ENCODE results near the gene SENP3. TPM values are rescaled to one million over a fixed set of nuclear protein-coding genes. Genes with fewer than 3 reads are reported as not detected.
"Not testable (repeated sequence)": the region's sequence is repeated elsewhere in the genome, so short reads cannot be mapped to it uniquely, and the experiment has no call there.

SENP3 gene
- total RNA-seq, 1 experiment from 2014 or later = 101 TPM

- H3K4me1 ChIP-seq (replicated peaks) = peaks cover 19% of the 10 kb centered on the region
Measured at GRCh38 chr17:7589204-7589868, 27.6 kb downstream of the SENP3 start.

GRCh38 chr17:7589891-7590691, 28.4 kb downstream of the SENP3 start, which contains the start of gene SOX15:
SOX15 (minus strand) TSS chr17:7590094; CDS start chr17:7589676, 418 bp downstream.
- no peak for DNase-seq (ENCODE audit: low read depth in 1 of 2, low spot score in 2 of 2)
- H3K27ac ChIP-seq = no peak within 1 kb of the TSS

More at GRCh38 chr17:7589204-7589868, 27.6 kb downstream of the SENP3 start:
- H3K4me3 ChIP-seq = no peak overlapping the region
- H3K27ac ChIP-seq = no peak overlapping the region
- DNase-seq (ENCODE audit: low read depth in 1 of 2, low spot score in 2 of 2) = no peak
- H3K27me3 ChIP-seq (replicated peaks) = no peaks in the 10 kb centered on the region
- H3K36me3 ChIP-seq = peaks cover 76% of the 10 kb centered on the region
- H3K9me3 ChIP-seq (replicated peaks) = no peaks in the 10 kb centered on the region

GRCh38 chr17:7590743-7591142, 29.0 kb downstream of the SENP3 start:
- H3K36me3 ChIP-seq = peaks cover 87% of the 10 kb centered on the region
- peaks cover 10% of the 10 kb centered on the region for H3K4me1 ChIP-seq (replicated peaks)
- H3K27ac ChIP-seq = no peak overlapping the region
- DNase-seq (ENCODE audit: low read depth in 1 of 2, low spot score in 2 of 2) = no peak
- H3K27me3 ChIP-seq (replicated peaks) = no peaks in the 10 kb centered on the region
- no peaks in the 10 kb centered on the region for H3K9me3 ChIP-seq (replicated peaks)
- no peak overlapping the region for H3K4me3 ChIP-seq

More at GRCh38 chr17:7589891-7590691, 28.4 kb downstream of the SENP3 start, which contains the start of gene SOX15:
- H3K36me3 ChIP-seq = peaks cover 83% of the 10 kb centered on the region
- H3K27me3 ChIP-seq (replicated peaks) = no peaks in the 10 kb centered on the region
- H3K4me1 ChIP-seq (replicated peaks) = peaks cover 12% of the 10 kb centered on the region
- H3K9me3 ChIP-seq (replicated peaks) = no peaks in the 10 kb centered on the region
- no peak within 1 kb of the TSS for H3K4me3 ChIP-seq

GRCh38 chr17:7591596-7591995, 29.9 kb downstream of the SENP3 start:
- Histone ChIP-seq H3K27me3 (replicated peaks) (no peaks in the 10 kb centered on the region), H3K27ac (no peak overlapping the region), H3K9me3 (replicated peaks) (no peaks in the 10 kb centered on the region), H3K4me3 (no peak overlapping the region), H3K36me3 (peaks cover 91% of the 10 kb centered on the region), H3K4me1 (replicated peaks) (peaks cover 10% of the 10 kb centered on the region)
- DNase-seq (ENCODE audit: low read depth in 1 of 2, low spot score in 2 of 2) = no peak

GRCh38 chr17:7592422-7593021, 30.8 kb downstream of the SENP3 start:
- Histone ChIP-seq H3K27me3 (replicated peaks) (no peaks in the 10 kb centered on the region), H3K4me3 (no peak overlapping the region), H3K9me3 (replicated peaks) (no peaks in the 10 kb centered on the region), H3K4me1 (replicated peaks) (peaks cover 10% of the 10 kb centered on the region), H3K27ac (no peak overlapping the region), H3K36me3 (peaks cover 95% of the 10 kb centered on the region)
- DNase-seq (ENCODE audit: low read depth in 1 of 2, low spot score in 2 of 2) = no peak

- Histone ChIP-seq H3K27me3 (replicated peaks) (no peaks in the 10 kb centered on the region), H3K9me3 (replicated peaks) (no peaks in the 10 kb centered on the region), H3K36me3 (peaks cover 93% of the 10 kb centered on the region), H3K4me1 (replicated peaks) (peaks cover 10% of the 10 kb centered on the region), H3K27ac (no peak overlapping the region), H3K4me3 (no peak overlapping the region)
- DNase-seq (ENCODE audit: low read depth in 1 of 2, low spot score in 2 of 2) = no peak
Measured at GRCh38 chr17:7593296-7593695, 31.6 kb downstream of the SENP3 start.

- H3K27me3 ChIP-seq (replicated peaks); DNase-seq (ENCODE audit: low read depth in 1 of 2, low spot score in 2 of 2); H3K4me3 ChIP-seq; H3K9me3 ChIP-seq (replicated peaks); H3K27ac ChIP-seq; H3K4me1 ChIP-seq (replicated peaks): not testable (repeated sequence)
- H3K36me3 ChIP-seq = peaks cover 87% of the 10 kb centered on the region
Measured at GRCh38 chr17:7597561-7597960, 35.8 kb downstream of the SENP3 start.

DNA sequence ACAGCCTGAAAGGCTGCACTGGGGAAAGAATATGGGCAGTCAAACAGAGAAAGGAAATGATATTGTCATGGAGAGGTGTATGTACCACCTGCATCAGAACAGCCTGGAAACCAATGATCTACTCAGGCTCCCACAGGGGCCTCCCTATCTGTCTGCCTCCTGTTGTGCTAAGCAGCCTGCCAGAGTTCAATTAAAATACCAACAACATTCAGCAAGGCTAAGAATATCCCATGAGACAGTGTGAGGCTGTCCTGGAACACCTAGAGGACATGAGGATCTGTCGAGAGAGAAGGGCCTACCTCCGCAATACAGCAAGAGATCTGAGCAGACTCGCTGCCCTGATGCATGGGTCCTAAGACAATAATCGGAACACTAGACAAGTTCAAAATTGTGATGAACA, 44.6 kb downstream of the SENP3 start:
- H3K4me3 ChIP-seq = no peak overlapping the region
- no peak for DNase-seq (ENCODE audit: low read depth in 1 of 2, low spot score in 2 of 2)
- H3K27ac ChIP-seq = no peak overlapping the region
- H3K27me3 ChIP-seq (replicated peaks) = no peaks in the 10 kb centered on the region
- H3K36me3 ChIP-seq = peaks cover 47% of the 10 kb centered on the region
- no peaks in the 10 kb centered on the region for H3K4me1 ChIP-seq (replicated peaks)
- H3K9me3 ChIP-seq (replicated peaks) = no peaks in the 10 kb centered on the region

- H3K27ac ChIP-seq = no peak overlapping the region
- H3K9me3 ChIP-seq (replicated peaks) = no peaks in the 10 kb centered on the region
- H3K36me3 ChIP-seq = peaks cover 31% of the 10 kb centered on the region
- no peaks in the 10 kb centered on the region for H3K27me3 ChIP-seq (replicated peaks)
- H3K4me1 ChIP-seq (replicated peaks) = peaks cover 10% of the 10 kb centered on the region
- H3K4me3 ChIP-seq = no peak overlapping the region
- DNase-seq (ENCODE audit: low read depth in 1 of 2, low spot score in 2 of 2) = no peak
Measured at GRCh38 chr17:7610641-7611040, 48.9 kb downstream of the SENP3 start.

DNA sequence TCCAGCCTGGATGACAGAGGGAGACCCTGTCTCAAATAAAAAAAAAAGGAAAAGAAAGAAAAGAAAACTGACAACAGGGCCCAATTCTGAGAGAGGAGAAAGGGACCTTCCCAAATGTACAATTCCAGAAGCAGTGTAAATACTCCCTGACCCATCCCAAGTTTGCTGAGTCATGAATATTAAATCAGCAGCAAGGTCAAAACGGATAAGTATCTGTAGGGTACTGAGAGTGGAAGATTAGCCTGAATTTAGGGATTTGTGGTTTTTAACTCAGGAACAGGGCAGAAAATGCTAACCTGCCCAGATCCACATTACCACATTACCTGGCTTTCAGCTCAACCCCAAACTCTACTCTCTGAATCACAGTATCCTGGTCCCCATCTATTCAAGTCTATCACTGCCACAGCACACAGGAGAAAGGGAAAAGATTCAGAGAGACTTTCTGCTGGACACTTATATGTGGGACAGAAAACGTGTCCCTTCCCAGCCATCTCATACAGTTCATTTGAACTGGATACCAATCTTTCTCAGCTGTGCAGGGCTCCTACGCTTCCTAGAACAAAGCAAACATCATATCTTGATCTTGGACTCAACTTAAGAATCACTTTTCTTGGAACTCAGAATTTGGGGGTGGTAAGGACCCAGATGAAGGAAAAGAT, 50.0 kb downstream of the SENP3 start:
- Histone ChIP-seq H3K36me3 (peaks cover 23% of the 10 kb centered on the region), H3K27ac (no peak overlapping the region), H3K4me3 (no peak overlapping the region), H3K9me3 (replicated peaks) (no peaks in the 10 kb centered on the region), H3K27me3 (replicated peaks) (no peaks in the 10 kb centered on the region), H3K4me1 (replicated peaks) (peaks cover 10% of the 10 kb centered on the region)
- DNase-seq (ENCODE audit: low read depth in 1 of 2, low spot score in 2 of 2) = no peak

DNA sequence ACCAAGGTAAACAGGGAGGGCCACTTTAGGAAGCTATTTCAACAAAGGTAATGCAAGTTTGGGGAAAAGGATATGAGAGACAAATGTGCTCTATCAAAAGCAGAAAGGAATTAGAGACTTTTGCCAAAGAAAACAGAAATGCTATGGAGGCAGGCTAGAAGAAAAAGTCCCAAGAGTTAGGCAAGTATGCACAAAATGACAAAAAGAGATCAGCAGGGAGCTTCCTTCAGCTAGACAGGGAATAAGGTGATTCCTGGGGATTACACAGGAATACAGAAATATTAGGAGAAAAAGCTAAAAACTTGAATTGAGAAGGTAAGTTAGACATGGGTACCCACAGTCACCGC, 50.5 kb downstream of the SENP3 start:
- no peak overlapping the region for H3K4me3 ChIP-seq
- H3K27ac ChIP-seq = no peak overlapping the region
- DNase-seq (ENCODE audit: low read depth in 1 of 2, low spot score in 2 of 2) = no peak
- peaks cover 10% of the 10 kb centered on the region for H3K4me1 ChIP-seq (replicated peaks)
- no peaks in the 10 kb centered on the region for H3K9me3 ChIP-seq (replicated peaks)
- H3K36me3 ChIP-seq = peaks cover 23% of the 10 kb centered on the region
- no peaks in the 10 kb centered on the region for H3K27me3 ChIP-seq (replicated peaks)

- Histone ChIP-seq H3K36me3 (peaks cover 23% of the 10 kb centered on the region), H3K27me3 (replicated peaks) (no peaks in the 10 kb centered on the region)
- peak in 1 of 2 experiments; percentile 38 for DNase-seq (ENCODE audit: low read depth in 1 of 2, low spot score in 2 of 2)
Measured at GRCh38 chr17:7613769-7614424, 52.2 kb downstream of the SENP3 start.

More at GRCh38 chr17:7613769-7614424, 52.2 kb downstream of the SENP3 start:
- Histone ChIP-seq H3K27ac (peak overlapping the region; percentile 13), H3K4me1 (replicated peaks) (peaks cover 10% of the 10 kb centered on the region), H3K9me3 (replicated peaks) (no peaks in the 10 kb centered on the region), H3K4me3 (peak overlapping the region; percentile 83)

Measured in SJSA1 (cell line).